WI38 (cell line): ENCODE results near the gene LY86.

Source experiments
- H3K4me3 ChIP-seq: 2 replicates; pipeline ENCODE4 v1.5.1; 2011; ENCODE audit warnings: low read depth, mild to moderate bottlenecking, control low read depth, low read length
- TF ChIP-seq, protein P1 (sequence below): IDR thresholded peaks from 2 replicates; pipeline ENCODE4 v1.5.1; 2012; ENCODE audit warnings: low read depth, mild to moderate bottlenecking, control low read depth, low read length

LY86 gene

DNA sequence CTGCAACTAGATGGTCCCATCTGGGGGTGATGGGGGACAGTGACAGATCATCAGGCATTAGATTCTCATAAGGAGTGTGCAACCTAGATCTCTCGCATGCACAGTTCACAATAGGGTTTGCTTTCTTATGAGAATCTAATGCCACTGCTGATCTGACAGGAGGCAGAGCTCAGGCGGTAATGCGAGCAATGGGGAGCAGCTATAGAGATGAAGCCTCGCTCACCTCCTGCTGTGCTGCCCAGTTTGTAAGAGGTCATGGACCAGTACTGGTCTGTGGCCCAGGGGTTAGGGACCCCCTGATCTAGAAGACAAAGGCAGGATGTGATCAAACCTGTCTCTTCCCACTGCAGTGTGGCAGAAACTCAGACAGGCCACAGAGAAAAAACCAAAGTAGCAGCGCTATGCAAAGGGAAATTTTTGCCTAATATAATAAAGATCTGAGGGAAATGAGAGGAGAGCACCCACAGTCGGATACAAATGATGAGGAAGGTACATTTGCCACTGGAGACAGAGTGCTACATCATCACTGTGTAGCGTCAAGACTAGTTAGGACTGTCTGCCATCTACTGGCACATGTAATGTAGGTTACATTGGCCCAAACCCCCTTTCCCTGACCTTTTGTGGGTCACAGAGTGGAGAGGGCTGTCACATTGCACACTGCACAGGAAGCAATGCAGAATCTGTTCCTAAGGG lies 4.1 kb upstream of the LY86 start:
- H3K4me3 ChIP-seq, result no peak overlapping the region
- TF ChIP-seq, protein P1, sequence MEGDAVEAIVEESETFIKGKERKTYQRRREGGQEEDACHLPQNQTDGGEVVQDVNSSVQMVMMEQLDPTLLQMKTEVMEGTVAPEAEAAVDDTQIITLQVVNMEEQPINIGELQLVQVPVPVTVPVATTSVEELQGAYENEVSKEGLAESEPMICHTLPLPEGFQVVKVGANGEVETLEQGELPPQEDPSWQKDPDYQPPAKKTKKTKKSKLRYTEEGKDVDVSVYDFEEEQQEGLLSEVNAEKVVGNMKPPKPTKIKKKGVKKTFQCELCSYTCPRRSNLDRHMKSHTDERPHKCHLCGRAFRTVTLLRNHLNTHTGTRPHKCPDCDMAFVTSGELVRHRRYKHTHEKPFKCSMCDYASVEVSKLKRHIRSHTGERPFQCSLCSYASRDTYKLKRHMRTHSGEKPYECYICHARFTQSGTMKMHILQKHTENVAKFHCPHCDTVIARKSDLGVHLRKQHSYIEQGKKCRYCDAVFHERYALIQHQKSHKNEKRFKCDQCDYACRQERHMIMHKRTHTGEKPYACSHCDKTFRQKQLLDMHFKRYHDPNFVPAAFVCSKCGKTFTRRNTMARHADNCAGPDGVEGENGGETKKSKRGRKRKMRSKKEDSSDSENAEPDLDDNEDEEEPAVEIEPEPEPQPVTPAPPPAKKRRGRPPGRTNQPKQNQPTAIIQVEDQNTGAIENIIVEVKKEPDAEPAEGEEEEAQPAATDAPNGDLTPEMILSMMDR, result no peak

DNA sequence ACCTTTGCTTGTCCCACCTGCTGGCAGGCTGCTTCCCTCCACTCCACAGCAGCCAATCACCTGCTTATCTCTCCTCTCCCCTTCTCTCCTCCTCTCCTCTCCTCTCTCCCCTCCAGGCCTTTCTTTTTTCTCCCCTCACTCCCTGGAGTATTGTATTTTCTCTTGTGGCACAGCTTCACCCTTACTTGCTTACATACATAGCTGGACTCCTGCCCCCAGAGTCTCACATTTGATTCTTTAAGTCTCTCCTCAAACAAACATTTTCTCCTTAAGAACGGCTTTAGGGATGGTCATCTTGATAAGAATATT lies 3.6 kb upstream of the LY86 start:
- no peak overlapping the region for H3K4me3 ChIP-seq
- TF ChIP-seq, protein P1, result no peak

DNA sequence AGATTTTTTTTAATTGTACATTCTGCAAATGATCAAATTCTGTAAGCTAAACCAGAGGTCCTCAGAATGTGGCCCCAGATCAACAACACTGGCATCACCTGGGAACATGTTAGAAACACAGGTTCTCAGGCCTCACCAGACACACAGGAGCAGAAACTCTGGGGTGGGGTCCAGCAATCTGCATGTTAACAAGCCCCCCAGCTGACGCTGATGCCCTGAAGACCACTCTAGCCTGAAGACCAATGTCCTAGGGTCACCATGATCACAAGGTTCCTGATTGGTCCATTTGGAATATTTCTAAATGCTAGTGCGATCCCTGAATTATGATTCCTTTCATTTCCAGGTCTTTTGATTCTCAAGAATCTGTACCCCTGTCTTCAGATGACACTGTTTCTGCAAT lies 2.4 kb upstream of the LY86 start:
- TF ChIP-seq, protein P1, result no peak
- H3K4me3 ChIP-seq, result no peak overlapping the region

DNA sequence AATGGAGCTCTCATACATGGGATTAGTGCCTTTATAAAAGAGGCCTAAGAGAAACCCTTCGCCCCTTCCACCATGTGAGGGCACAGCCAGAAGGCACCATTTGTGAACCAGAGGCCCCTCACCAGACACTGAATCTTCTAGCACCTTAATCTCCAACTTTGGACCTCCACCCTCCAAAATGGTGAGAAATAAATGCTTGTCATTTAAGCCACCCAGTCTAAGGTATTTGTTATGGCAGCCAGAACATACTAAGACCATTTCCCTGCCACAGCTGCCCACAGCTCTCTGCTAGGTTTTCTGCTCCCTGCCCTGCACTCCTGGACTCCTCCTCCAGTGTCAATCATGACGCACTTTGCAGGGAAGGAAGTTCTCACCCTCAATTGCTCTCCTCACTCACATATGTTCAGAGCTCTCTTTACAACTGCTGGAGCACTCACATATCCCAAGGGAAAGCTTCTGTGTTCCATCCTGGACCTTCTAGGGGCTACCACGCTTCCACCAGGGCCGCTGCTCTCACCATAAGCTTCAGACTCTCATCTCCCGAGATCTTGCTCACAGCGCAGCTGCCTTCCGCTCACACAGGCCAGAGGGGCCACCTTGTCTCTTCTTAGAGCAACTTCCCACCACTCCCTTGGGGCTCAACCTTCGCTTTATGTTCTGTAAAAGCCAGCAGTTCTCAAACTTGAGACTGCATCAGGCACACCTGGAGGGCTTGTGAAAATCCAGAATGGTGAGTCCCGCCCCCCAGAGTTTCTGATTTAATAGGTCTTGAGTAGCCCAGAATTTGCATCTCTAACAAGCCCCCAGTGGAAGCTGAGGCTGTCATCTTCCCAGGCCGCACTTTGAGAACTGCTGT lies 1.6 kb upstream of the LY86 start:
- H3K4me3 ChIP-seq, result no peak overlapping the region
- TF ChIP-seq, protein P1, result no peak

DNA sequence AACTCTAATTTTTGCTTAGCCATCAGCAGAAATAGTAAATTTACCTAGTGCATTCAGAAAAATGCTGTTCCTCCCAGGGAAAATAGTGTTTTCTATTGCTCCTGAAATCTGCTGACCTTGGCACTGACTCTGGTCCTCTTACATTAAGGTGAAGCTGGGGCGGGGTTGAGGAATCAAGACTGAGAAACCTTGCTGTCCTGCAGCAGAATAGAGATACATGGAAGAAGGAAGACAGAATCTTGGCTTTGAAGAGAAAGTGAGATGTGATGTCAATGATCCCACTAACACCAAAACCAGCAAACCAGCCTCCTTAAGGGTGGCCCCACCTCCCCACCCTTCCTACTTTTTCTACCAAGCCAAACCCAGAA lies 840 bp upstream of the LY86 start:
- H3K4me3 ChIP-seq, result no peak overlapping the region
- TF ChIP-seq, protein P1, result no peak

DNA sequence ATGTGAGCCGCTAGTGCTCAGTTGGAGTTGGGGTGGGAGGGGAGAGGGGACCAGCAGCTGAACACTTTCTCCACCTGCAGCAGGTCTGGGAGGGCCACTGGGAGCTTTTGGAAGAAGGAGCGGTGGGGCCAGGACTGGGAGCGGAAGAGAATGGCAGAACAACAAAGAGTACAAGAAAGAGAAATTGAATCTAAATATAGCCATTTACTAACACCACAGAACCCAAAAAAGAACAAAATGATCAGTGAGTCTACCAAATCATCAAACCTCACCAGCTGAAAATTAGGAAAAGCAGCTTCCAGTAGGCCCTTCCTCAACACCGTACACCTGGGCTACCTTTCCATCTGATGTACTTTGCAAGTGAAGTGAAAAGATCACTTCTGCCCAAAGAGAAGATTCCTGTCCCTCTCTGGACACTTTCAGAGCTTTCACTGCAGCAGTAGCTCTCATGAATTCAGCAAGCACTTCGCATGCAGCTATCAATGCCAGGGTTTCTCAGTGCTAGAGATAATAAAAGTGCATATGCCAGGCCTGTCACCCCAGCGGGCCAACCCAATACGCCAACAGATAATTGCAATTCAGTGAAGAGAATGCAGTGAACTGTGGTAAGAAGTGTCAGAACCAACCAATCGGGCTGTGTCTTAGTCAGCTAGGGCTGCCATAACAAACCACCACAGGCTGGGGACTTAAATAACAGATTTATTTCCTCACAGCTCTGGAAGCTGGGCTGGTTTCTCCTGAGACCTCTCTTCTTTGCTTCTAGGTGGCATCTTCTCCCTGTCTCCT lies 597 bp downstream of the LY86 start:
- TF ChIP-seq, protein P1, result no peak
- H3K4me3 ChIP-seq, result no peak overlapping the region
